MCF 10A (cell line): Measurements from ENCODE around the gene MUC22. TPM values are rescaled to one million over a fixed set of nuclear protein-coding genes. Genes with fewer than 3 reads are reported as not detected.

Experiments
- BruUV-seq: library from RNA; stranded (reverse); fragments of 400-500 nt; replicated peaks from 2 replicates; lab custom pipeline; 2021; lab: Mats Ljungman, UMichigan
- CTCF ChIA-PET: fragments of 300-600 bp; sonication (Branson Sonifier 250); formaldehyde crosslinking; extraction: SDS; loops from one replicate; lab custom pipeline; 2021; ENCODE audit warnings: antibody characterized with exemption, inconsistent platforms; lab: Yijun Ruan, JAX
- POLR2A ChIA-PET: fragments of 300-600, 350-650 bp; sonication (Branson Sonifier 250); formaldehyde crosslinking; extraction: SDS; loops from one replicate; lab custom pipeline; 2020; ENCODE audit warnings: antibody characterized with exemption, inconsistent platforms; lab: Yijun Ruan, JAX
- DNase-seq: peaks from one replicate; pipeline ENCODE4 v3.0.0-alpha.2; 2018; ENCODE audit not compliant: unreplicated experiment
- H3K27ac Mint-ChIP-seq: one replicate; pipeline ENCODE4 v1.8.0; 2022; ENCODE audit warnings: mild to moderate bottlenecking, low read depth, mixed read lengths; ENCODE audit not compliant: unreplicated experiment
- H3K27me3 Mint-ChIP-seq: one replicate; pipeline ENCODE4 v1.8.0; 2022; ENCODE audit warnings: mixed read lengths; ENCODE audit not compliant: insufficient read depth, unreplicated experiment
- H3K36me3 Mint-ChIP-seq: one replicate; pipeline ENCODE4 v1.8.0; 2022; ENCODE audit warnings: mild to moderate bottlenecking, moderate library complexity, mixed read lengths; ENCODE audit not compliant: insufficient read depth, unreplicated experiment
- H3K4me1 Mint-ChIP-seq: one replicate; pipeline ENCODE4 v1.8.0; 2022; ENCODE audit warnings: mixed read lengths; ENCODE audit not compliant: insufficient read depth, unreplicated experiment
- H3K4me3 Mint-ChIP-seq: one replicate; pipeline ENCODE4 v1.8.0; 2022; ENCODE audit warnings: mild to moderate bottlenecking, moderate library complexity, mixed read lengths; ENCODE audit not compliant: unreplicated experiment
- H3K9me3 Mint-ChIP-seq: one replicate; pipeline ENCODE4 v1.8.0; 2022; ENCODE audit warnings: mixed read lengths; ENCODE audit not compliant: unreplicated experiment
- CTCF ChIP-seq: fragments of 200-600 bp; IDR thresholded peaks from one replicate; pipeline ENCODE4 v1.8.0; 2022; ENCODE audit warnings: antibody characterized with exemption, mild to moderate bottlenecking; ENCODE audit not compliant: unreplicated experiment
- intact Hi-C: fragments of 100-400 bp; cut with micrococcal nuclease; formaldehyde crosslinking; loops from 2 replicates; pipeline ENCODE4 v1.14.1; 2022
- total RNA-seq: library from RNA; stranded (reverse); gene quantifications from 2 replicates; pipeline ENCODE4 v1.2.3, GENCODE V29; 2022

Gene MUC22
- total RNA-seq, 1 experiment from 2014 or later = not detected

GRCh38 chr6:30970946-30971345, 39.3 kb upstream of the MUC22 start:
- intact Hi-C loops = no loop called here
- no peaks in the 10 kb centered on the region for H3K9me3 Mint-ChIP-seq
- H3K27me3 Mint-ChIP-seq = no peaks in the 10 kb centered on the region
- H3K27ac Mint-ChIP-seq = no peak overlapping the region
- no peak for DNase-seq
- no peak for TF ChIP-seq CTCF
- H3K4me3 Mint-ChIP-seq = no peak overlapping the region
- BruUV-seq = no TSS peak
- ChIA-PET POLR2A (no interaction called here), CTCF (interaction anchor here (0.6 to 0.9 kb wide), 2 partner anchors 67 to 1185 kb away, joined by 3 read pairs; no protein-coding TSS in a partner anchor)
- H3K36me3 Mint-ChIP-seq = no peaks in the 10 kb centered on the region
- H3K4me1 Mint-ChIP-seq = no peaks in the 10 kb centered on the region

GRCh38 chr6:30972816-30973215, 37.5 kb upstream of the MUC22 start:
- Mint-ChIP-seq H3K27ac (no peak overlapping the region), H3K4me1 (peaks cover under 1% of the 10 kb centered on the region), H3K4me3 (no peak overlapping the region), H3K9me3 (no peaks in the 10 kb centered on the region), H3K27me3 (no peaks in the 10 kb centered on the region), H3K36me3 (no peaks in the 10 kb centered on the region)
- no peak for DNase-seq
- TF ChIP-seq CTCF = no peak
- ChIA-PET CTCF (no interaction called here), POLR2A (interaction anchor here (0.8 to 1.6 kb wide), 4 partner anchors 9 to 89 kb away, joined by 3 to 4 read pairs (median 4); no protein-coding TSS in a partner anchor)
- no TSS peak for BruUV-seq
- intact Hi-C loops = no loop called here

GRCh38 chr6:30974490-30975252, 35.6 kb upstream of the MUC22 start:
- no peak for TF ChIP-seq CTCF
- Mint-ChIP-seq H3K9me3 (no peaks in the 10 kb centered on the region), H3K27me3 (no peaks in the 10 kb centered on the region), H3K36me3 (no peaks in the 10 kb centered on the region), H3K4me1 (peaks cover 5% of the 10 kb centered on the region), H3K4me3 (no peak overlapping the region), H3K27ac (no peak overlapping the region)
- DNase-seq = no peak
- ChIA-PET POLR2A (interaction anchor here (0.9 to 1.6 kb wide), 2 partner anchors 11 to 14 kb away, joined by 3 to 4 read pairs; no protein-coding TSS in a partner anchor), CTCF (interaction anchor here (0.9 kb wide), 1 partner anchor 9 kb away, joined by 3 read pairs; the partner anchor contains the start of gene MUC21)
- intact Hi-C loops = no loop called here
- BruUV-seq = no TSS peak

- no peaks in the 10 kb centered on the region for H3K36me3 Mint-ChIP-seq
- BruUV-seq = no TSS peak
- no peaks in the 10 kb centered on the region for H3K9me3 Mint-ChIP-seq
- DNase-seq = no peak
- H3K4me1 Mint-ChIP-seq = peaks cover 25% of the 10 kb centered on the region
- no peak overlapping the region for H3K27ac Mint-ChIP-seq
- H3K27me3 Mint-ChIP-seq = no peaks in the 10 kb centered on the region
- CTCF ChIA-PET = no interaction called here
- POLR2A ChIA-PET = interaction anchor here (0.8 to 0.9 kb wide), 2 partner anchors 11 to 237 kb away, joined by 3 to 4 read pairs; partner anchors contain the start of gene FLOT1
- no peak overlapping the region for H3K4me3 Mint-ChIP-seq
- intact Hi-C loops = no loop called here
- TF ChIP-seq CTCF = no peak
Observed at GRCh38 chr6:30979141-30979540, 31.1 kb upstream of the MUC22 start.
